HG03460 (cell line): Measurements from ENCODE around the gene ACAD10.
"Not testable (repeated sequence)": the region's sequence is repeated elsewhere in the genome, so short reads cannot be mapped to it uniquely, and the experiment has no call there.

Experiments used
- ATAC-seq: cut with Tn5 transposase; IDR thresholded peaks from one replicate; pipeline ENCODE4 v1.9.1; 2021; ENCODE audit not compliant: unreplicated experiment

Gene ACAD10

GRCh38 chr12:111748867-111749266 lies 63.0 kb downstream of the ACAD10 start:
- ATAC-seq, result no peak

DNA sequence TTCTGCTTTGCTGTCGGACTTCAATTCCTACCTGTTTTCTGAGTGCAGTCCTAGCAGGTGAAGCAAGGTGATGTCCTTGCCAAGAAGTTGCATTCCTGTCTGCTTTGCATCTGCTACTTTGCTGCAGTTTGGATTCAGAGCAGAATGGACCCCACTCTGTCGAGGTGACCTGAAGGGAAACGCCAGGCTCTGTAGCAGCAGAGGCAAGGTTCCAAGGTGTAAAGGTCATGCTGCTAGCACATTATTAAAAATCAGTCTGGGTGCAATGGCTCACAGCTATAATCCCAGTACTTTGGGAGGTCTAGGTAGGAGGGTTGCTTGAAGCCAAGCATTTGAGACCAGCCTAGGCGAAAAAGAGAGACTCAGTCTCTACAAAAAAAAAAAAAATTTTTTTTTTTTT lies 63.5 kb downstream of the ACAD10 start:
- no peak for ATAC-seq

DNA sequence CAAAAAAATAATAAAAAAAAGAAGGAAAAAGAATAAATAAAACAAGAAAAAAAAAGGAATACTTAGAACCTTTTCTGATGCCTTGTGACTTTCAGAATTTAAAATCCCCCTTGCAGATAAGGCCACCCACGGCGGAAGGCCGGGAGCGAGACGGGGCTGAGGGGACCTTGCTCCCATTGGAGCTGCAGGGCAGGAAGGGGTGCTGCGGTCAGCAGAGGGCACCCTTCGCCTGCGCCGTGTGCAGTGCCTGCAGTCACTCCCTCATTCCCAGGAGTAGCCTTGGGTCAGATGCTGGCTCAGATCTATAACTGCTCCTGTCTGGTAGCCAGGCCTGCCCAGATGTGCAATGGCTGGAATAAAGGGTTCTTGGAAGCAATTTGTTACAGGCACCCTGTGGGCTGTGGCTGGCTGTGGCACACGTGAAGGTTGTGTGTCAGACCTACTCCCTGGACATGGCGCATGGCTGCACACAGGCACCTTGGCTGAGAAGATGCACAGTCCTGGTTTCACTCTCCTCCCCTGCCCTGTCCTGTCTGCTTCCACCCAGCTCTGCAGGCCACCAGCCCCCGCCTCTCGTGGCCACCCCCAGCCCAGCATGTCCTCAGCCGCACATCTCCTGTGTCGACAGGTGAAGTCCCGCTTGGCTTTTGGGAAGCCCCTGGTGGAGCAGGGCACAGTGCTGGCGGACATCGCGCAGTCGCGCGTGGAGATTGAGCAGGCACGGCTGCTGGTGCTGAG lies 67.5 kb downstream of the ACAD10 start:
- no peak for ATAC-seq

DNA sequence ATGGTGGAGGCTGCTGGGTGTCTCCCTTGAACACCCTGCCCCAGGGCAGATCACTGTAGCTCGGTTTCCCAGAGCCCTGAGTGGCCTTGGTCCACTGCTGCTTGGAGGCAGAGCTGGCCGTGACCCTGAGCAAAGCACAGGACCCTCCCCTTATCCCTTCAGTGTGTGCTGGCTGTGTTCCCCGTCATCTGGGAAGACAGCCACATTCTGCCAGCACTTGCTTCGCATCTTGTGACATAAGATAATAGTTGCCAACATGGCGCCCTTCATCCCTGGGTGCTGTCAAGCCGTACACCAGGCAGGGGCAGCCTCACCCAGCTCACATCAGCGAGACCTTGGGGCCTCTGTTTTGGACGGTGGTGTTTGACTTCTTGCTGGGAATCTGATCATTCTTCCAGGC lies 68.8 kb downstream of the ACAD10 start:
- ATAC-seq, result no peak

GRCh38 chr12:111756196-111756595 lies 70.3 kb downstream of the ACAD10 start:
- ATAC-seq, result no peak

DNA sequence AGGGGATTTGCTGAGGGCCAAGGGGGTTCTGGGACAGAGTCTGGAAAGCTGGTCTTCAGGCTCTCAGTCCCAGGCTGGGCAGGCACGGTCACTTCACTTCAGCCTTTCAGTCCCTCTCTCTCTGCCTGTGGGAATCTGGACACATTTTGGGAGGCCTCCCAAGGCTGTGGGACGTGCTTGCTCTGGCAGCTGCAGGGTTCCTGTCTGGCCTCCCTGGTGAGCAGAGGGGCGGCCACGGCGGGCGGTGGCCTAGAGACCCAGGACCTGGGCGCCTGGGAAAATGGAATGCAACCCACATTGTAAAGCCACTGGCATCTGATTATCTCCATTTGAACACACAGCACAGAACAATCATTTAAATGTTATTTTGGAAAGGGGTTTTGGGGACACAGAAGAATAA lies 70.8 kb downstream of the ACAD10 start:
- ATAC-seq, result no peak

GRCh38 chr12:111757361-111758119 lies 71.7 kb downstream of the ACAD10 start:
- peak; percentile 53 for ATAC-seq

DNA sequence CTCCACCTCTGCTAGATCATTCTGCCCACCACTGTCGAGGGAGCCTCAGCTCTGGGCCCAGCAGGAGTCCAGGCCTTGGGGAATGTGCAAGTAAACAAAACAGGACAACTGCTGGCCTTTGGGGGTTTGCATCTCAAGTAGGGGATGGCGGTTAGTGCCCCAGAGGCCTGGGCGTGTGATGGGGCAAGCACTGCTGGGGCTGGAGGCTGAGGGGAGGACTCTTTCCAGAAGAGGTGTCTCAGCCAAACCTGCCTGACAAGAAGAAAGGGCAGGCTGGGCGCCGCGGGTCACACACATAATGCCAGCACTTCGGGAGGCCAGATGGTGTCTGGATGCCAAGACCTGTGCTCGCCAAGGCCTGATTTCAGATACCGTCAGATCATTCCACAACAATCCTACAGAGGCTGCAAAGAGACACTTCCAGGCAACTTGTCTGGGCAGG lies 72.3 kb downstream of the ACAD10 start:
- ATAC-seq, result no peak

GRCh38 chr12:111759271-111759670 lies 73.4 kb downstream of the ACAD10 start:
- no peak for ATAC-seq

DNA sequence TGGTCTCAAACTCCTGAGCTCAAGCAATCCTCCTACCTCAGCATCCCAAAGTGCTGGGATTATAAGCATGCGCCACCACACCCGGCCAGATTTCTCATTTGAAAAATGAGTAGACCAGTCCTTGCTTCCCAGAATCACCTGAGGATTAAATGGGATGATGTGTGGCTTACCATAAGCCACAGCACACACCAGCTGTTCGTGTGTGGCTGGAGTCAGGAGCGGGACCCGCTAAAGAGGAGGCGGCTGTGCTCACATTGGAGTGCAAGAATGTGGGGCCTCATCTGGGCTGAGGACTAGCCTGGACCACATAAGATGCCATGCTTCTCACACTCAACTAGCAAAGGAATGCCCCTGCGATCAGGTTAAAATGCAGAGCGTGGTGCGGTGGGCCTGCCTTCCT lies 74.1 kb downstream of the ACAD10 start:
- no peak for ATAC-seq

- ATAC-seq, result no peak
Observed at GRCh38 chr12:111761099-111761498, 75.2 kb downstream of the ACAD10 start.

GRCh38 chr12:111761706-111762105 lies 75.9 kb downstream of the ACAD10 start:
- no peak for ATAC-seq

GRCh38 chr12:111763552-111763951 lies 77.7 kb downstream of the ACAD10 start:
- not testable (repeated sequence) for ATAC-seq

DNA sequence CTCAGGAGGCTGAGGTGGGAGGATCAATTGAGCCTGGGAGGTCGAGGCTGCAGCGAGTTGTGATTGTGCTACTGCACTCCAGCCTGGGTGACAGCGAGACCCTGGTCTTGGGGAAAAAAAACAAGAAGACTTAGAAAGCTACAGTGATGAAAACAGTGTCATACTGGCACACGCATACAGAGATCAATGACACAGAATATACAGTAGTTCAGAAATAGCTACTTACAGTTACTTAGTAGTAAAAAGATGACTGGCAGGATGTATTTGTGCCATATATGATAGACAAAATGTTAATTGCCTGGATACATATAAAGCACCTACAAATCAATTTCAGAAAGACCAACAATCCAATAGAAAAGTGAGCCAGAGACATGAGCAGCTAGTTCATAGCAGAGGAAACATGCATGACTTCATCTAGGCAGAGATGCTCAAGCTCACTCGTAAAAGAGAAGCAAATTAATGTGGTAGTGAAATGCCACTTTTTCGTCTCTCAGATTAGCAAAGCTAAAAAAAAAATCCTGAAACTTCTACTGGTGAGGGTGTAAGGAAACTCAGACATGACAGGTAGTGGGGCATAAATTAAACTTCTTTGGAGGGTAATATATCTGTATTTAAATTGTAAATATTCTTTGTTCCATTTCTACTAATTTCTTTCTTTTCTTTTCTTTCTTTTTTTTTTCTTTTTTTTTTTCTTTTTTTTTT lies 78.4 kb downstream of the ACAD10 start:
- ATAC-seq, result no peak

DNA sequence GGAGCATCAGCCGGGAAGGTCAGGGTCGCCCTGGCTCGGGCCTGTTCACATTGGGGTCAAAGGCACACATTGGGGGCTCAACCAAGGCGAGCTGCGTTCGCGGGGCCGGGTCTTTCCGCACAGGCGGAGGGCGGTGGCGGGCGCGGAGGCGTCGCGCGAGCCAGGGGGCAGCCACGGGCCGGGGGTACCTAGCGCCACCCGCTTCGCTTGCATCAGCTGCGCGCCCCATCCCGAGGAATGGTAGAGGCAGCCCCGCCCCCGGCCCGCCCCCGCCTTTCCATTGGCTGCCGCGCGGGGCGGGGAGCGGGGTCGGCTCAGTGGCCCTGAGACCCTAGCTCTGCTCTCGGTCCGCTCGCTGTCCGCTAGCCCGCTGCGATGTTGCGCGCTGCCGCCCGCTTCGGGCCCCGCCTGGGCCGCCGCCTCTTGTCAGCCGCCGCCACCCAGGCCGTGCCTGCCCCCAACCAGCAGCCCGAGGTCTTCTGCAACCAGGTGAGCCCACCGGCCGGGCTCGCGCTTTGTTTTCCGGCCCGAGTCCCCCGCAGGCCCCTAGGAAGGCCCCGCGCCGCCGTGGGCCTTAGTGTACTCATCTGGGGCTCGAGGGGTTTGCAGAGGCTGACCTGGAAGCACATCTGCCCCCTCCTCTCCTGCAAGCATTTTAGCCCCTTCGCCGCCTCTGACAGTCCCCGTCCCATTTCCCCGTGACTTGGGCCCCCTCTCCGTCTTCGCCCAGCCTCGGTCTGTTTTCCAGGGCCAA lies 80.9 kb downstream of the ACAD10 start, which contains the start of gene ALDH2:
Gene ALDH2 (plus strand): TSS at position 326 of the 754 bp plus-strand sequence. CDS start 50 bp downstream, at position 376.
- no peak for ATAC-seq

DNA sequence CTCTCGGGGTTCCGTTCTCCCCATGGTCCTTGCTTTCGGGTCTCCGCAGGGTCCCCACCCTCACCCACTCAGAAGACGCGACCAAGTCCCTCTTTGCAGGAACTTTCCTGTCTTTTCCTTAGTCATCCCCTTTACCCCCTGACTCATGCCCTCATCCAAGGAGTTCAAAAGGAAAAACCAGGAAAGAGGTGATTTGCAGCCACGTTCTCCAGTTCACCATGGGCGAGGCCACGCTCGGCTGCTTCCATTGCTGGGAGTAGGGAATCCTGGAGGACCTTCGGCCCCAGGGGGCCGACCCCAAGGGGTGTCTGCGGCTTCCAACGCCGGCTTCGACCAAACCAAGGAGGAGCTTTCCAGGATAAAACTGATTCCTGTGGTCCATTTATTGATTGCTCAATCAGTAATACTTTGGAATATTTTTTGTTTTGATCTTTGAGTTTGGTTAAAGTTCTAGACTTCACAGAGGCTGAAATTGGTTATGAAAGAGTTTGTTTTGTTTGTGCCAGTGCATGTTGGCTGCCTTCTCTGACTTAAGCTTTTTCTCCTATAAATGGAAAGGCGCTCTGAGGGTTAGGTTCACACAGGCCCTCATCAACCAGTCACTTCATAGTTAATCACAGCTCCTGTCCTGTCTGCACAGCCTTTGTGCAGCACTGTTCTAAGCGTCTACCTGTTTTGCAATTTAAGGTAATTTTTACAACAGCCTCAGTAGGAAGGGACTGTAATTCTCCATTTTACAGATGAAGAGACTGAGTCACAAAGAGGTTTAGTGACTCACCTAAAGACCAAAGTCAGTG lies 81.7 kb downstream of the ACAD10 start:
- no peak for ATAC-seq

GRCh38 chr12:111768159-111768895 lies 82.5 kb downstream of the ACAD10 start:
- no peak for ATAC-seq

DNA sequence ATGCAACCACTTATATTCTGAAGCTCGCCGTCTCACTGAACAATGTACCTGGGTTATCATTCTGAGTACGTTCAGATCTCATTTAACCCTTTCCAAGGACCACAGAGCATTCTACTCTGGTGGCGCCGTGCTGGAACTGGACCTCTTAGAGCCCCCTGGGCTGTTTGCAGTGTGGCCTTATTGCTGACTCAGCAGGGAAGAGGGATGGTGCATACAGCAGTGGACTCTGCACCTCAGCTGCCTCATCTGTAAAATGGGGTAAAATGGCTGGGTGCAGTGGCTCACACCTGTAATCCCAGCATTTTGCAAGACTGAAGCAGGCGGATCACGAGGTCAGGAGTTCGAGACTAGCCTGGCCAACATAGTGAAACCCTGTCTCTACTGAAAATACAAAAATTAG lies 83.7 kb downstream of the ACAD10 start:
- ATAC-seq, result no peak

DNA sequence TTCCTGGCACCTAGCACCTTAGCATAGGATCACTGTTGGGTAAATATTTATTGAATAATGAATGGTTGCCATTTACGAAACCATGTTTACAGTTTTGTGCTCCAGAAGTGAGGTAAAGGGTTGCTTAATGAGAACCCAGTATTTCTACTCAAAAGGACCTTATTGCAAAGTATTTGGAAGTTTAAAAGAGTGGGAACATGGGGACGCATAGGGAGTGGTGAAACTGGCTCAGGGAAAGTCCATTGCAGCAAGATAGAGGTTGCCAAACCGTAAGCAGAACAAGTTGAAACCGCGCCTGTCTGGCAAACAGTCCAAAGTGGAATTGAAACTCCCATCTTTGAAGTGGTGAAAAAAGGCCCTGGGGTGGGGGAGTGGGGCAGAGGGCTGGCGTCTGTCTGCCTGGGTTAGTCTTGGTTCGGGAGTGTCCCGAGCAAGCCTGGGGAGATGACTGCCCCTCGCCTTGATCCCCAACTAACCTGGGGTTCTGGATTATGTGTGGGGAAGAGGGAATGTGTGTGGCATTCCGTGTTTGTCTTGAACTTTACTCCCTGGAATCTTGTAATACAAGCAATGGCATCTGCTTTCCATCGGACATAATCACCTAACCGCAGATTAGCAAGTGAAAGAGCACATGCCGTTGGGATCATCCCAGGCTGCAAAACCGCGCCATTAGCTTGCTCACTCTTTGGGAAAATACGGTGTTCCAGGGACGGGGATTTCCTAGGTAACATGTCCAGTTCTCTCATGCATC lies 88.1 kb downstream of the ACAD10 start:
- ATAC-seq, result peak; percentile 45
